Prostate gland (tissue), 2 donors: ENCODE results near the gene AP1M1.

Experiments used
- POLR2A ChIP-seq: fragments of 450-650 bp; IDR thresholded peaks from one replicate; pipeline ENCODE4 v1.6.1; 2016; ENCODE audit warnings: antibody characterized with exemption, mild to moderate bottlenecking
- POLR2AphosphoS5 ChIP-seq: sonication (generic); formaldehyde crosslinking; IDR thresholded peaks from one replicate; pipeline ENCODE4 v1.6.1; 2017; ENCODE audit warnings: antibody characterized with exemption
- TF ChIP-seq, protein P1 (sequence below), 4 experiments: fragments of 200-600 bp in 2 of 4; fragments of 450-650 bp in 2 of 4; sonication (generic) in 2 of 4; IDR thresholded peaks; 1 replicate in 3 of 4; 2 replicates in 1 of 4; pipeline ENCODE4 v1.5.1; 2016 to 2019; ENCODE audit warnings: antibody characterized with exemption in 4 of 4, mild to moderate bottlenecking in 2 of 4, moderate library complexity in 2 of 4

DNA sequence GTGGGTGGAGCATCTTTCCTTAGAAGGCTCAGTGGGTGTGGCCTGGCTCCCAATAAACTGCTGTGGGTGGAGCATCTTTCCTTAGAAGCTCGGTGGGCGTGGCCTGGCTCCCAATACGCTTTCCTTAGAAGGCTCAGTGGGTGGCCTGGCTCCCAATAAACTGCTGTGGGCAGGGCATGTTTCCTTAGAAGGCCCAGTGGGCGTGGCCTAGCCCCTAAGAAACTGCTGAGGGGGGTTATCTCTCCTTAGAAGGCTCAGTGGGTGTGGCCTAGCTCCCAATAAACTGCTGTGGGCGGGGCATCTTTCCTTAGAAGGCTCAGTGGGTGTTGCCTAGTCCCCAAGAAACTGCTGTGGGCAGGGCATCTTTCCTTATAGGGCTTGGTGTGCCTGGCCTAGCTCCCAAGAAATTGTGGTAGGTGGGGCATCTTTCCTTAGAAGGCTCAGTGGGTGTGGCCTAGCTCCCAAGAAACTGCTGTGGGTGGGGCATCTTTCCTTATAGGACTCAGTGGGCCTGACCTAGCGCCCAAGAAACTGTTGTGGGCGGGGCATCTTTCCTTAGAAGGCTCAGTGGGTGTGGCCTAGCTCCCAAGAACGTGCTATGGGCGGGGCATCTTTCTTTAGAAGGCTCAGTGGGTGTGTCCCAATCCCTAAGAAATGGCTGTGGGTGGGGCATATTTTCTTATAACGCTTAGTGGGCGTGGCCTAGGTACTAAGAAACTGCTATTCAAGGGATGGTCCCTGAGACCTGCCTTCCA, 44.0 kb upstream of the AP1M1 start:
- TF ChIP-seq, protein P1, sequence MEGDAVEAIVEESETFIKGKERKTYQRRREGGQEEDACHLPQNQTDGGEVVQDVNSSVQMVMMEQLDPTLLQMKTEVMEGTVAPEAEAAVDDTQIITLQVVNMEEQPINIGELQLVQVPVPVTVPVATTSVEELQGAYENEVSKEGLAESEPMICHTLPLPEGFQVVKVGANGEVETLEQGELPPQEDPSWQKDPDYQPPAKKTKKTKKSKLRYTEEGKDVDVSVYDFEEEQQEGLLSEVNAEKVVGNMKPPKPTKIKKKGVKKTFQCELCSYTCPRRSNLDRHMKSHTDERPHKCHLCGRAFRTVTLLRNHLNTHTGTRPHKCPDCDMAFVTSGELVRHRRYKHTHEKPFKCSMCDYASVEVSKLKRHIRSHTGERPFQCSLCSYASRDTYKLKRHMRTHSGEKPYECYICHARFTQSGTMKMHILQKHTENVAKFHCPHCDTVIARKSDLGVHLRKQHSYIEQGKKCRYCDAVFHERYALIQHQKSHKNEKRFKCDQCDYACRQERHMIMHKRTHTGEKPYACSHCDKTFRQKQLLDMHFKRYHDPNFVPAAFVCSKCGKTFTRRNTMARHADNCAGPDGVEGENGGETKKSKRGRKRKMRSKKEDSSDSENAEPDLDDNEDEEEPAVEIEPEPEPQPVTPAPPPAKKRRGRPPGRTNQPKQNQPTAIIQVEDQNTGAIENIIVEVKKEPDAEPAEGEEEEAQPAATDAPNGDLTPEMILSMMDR (IDR thresholded peaks at IDR 0.05): no peak
- TF ChIP-seq POLR2AphosphoS5 (no peak), POLR2A (no peak)
